ENCODE measurements around the gene NAA40.

GRCh38 chr11:63961608-63962412 lies 23.0 kb downstream of the NAA40 start:
- TF ChIP-seq CTCF (IDR thresholded peaks at IDR 0.05; ENCODE audit: low read length) (no peak), EZH2 (optimal IDR thresholded peaks at IDR 0.05; ENCODE audit: low read depth, low read length) (no peak), EZH2phosphoT487 (IDR thresholded peaks at IDR 0.05; ENCODE audit: low read length) (no peak)
